ENCODE measurements around the gene ATP8A2.

DNA sequence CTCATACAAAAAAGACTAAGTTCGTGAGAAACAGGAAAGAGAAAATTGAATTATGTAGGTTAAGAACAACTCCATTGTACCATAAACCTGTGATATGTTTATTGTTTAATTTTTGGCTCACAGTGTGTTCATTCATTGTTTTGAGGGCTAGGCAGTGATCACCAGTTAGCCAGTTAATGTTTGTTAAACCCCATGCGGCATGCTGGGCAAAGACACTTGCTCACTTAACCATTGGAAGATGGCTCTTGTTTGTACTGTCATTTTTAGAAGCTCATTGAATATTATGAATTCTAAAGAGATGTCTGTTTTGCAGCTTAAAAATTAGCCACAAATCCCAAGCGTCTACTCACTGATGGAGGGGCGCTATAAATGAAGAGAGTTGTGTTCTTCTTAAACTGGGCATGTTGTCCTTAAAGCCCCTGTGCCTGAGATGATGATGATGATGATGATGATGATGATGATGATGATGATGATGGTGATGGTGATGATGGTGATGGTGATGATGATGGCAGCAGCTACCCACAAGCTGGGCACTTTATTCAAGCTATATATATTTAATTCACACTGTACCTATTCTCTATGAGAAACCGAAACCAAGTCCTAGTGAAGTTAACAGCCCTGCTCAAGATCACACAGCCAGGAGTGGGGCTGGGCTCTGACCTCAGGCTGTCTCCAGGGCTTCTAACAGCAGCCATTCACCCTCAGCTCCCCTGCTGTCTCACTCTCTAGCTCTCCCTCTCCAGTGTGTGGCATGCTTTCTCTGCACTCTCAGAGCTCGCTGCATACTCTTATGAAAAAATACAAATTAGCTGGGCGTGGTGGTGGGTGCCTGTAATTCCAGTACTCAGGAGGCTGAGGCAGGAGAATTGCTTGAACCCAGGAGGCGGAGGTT lies 510.9 kb downstream of the ATP8A2 start:
- TF ChIP-seq EZH2 (IDR thresholded peaks at IDR 0.05), result no peak
- no peak for TF ChIP-seq FOXP2 (optimal IDR thresholded peaks at IDR 0.05; ENCODE audit: control extremely low read depth, extremely low read length, insufficient read depth)
